GM18867 (cell line): ENCODE results near the gene RSL1D1.
"Not testable (repeated sequence)": the region's sequence is repeated elsewhere in the genome, so short reads cannot be mapped to it uniquely, and the experiment has no call there.

Source experiments
- ATAC-seq: cut with Tn5 transposase; IDR thresholded peaks from one replicate; pipeline ENCODE4 v1.9.1; 2021; ENCODE audit warnings: mild to moderate bottlenecking, moderate library complexity; ENCODE audit not compliant: unreplicated experiment

RSL1D1 gene

GRCh38 chr16:11844499-11844898 lies 6.8 kb downstream of the RSL1D1 start:
- ATAC-seq, result no peak

- ATAC-seq, result no peak
These were observed 7.5 kb downstream of the RSL1D1 start for GRCh38 chr16:11843861-11844260.

- no peak for ATAC-seq
These were observed 8.1 kb downstream of the RSL1D1 start for GRCh38 chr16:11843206-11843605.

DNA sequence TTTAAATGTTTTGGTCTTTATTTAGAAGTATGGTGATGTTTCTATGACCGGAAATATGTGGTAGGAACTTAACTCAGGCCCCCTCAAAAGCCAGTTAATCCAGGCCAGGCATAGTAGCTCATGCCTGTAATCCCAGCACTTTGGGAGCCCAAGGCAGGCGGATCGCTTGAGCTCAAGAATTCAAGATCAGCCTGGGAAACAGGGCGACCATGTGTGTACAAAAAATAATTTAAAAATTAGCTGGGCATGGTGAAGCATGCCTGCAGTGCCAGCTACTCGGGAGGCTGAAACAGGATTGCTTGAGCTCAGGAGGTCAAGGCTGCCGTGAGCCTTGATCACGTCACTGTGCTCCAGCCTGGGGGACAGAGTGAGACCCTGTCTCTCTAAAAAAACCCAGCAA lies 10.3 kb downstream of the RSL1D1 start:
- ATAC-seq, result no peak

- ATAC-seq, result no peak
These were observed 14.6 kb downstream of the RSL1D1 start for GRCh38 chr16:11836650-11837244.

- ATAC-seq, result no peak
These were observed 15.3 kb downstream of the RSL1D1 start for GRCh38 chr16:11835891-11836649.

DNA sequence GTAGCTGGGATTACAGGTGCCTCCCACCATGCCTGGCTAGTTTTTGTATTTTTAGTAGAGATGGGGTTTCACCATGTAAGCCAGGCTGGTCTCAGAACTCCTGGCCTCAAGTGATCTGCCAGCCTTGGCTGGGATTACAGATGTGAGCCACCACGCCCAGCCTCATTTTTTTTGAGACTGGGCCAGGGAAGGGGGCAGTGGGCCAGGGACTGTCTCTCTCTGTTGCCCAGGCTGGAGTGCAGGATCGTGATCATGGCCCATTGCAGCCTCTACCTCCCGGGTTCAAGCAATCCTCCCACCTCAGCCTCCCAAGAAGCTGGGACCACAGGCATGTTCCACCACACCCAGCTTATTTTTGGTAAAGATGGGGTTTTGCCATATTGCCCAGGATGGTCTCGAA lies 16.0 kb downstream of the RSL1D1 start:
- no peak for ATAC-seq

- no peak for ATAC-seq
These were observed 17.2 kb downstream of the RSL1D1 start for GRCh38 chr16:11833951-11834695.

DNA sequence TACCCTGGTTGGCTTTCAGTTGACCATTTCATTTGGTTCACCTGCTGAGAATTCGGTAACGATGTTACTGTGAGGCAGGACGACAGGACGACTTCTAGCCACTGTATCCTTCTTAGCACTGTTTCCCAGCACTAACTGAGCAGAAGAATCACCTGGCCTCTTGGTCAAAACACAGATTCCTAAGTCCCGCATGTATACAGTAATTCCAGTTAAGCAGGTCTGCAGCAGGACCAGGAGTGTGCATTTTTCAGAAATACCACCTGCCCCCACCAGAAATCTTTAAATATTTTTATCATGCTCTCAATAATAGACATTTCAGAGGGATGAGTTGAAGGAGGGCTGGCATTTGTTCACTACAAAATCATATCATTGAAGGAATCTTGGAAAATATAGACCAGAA lies 22.6 kb downstream of the RSL1D1 start:
- ATAC-seq, result no peak

DNA sequence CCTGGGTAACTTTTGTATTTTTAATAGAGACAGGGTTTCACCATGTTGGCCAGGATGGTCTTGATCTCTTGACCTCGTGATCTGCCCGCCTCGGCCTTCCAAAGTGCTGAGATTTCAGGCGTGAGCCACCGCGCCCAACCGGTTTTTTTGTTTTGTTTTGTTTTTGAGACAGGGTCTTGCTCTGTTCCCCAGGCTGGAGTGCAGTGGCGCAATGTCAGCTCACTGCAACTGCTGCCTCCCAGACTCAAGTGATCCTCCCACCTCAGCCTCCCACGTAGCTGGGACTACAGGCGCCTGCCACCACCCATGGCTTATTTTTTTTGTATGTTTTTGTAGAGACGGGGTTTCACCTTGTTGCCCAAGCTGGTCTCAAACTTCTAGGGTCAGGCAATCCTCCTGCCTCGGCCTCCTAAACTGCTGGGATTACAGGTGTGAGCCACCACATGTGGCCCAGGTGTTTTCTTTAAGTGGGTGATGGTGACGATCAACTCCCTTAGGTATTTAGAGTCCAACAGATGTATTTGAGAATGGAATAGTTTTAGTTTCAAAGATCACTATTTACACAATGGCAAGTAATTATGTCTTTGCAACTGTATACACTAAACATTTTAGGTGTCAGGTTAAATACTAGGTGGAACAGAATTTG lies 25.7 kb downstream of the RSL1D1 start:
- ATAC-seq, result not testable (repeated sequence)

DNA sequence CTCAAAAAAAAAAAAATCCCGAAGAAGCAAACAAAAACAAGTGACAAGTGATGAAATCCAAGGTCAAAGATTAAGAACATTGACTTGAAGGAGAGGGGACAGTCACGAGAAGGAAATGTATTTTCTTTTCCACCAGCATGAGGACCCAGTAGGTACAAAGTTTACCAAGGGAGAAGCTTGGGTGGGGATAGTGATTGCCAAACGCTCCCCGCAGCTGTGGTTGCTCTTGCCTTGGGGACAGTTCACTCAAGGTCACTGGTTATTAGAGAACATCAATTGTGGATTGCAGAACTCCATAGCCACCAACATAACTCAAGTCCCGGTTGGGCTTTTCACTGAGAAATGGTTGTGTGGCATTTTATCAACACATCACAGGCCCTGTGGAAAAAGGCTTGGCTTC lies 27.0 kb downstream of the RSL1D1 start:
- no peak for ATAC-seq

DNA sequence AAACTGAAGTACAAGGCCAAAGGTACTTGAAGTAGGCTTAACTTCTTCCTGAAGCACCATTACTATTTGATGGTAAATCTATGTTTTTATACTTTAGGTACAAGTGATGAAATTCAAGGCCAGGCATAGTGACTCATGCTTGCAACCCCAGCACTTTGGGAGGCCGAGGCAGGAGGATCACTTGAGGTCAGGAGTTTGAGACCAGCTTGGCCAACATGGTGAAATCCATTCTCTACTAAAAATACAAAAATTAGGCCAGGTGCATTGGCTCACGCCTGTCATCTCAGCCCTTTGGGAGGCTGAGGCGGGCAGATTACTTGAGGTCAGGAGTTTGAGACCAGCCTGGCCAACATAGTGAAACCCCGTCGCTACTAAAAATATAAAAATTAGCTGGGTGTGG lies 27.7 kb downstream of the RSL1D1 start:
- not testable (repeated sequence) for ATAC-seq

DNA sequence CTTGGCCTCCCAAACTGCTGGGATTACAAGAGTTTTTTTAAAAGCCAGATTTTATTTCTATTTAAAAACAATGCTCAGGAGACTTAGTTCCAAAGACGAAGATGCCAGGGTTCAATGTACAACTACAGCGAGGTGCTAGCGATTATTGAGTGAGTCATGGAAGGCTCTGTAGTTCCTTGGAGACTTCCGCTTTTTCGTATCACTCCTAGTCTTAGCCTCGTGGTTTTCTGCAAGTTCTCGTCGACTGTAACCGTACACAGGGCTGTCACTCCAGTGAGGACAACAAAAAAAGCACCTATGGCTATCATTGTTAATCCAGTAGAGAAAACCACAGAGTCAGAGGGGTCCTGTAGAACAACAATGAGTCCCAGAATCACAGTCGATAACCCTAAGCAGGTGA lies 31.5 kb downstream of the RSL1D1 start:
- ATAC-seq, result no peak

DNA sequence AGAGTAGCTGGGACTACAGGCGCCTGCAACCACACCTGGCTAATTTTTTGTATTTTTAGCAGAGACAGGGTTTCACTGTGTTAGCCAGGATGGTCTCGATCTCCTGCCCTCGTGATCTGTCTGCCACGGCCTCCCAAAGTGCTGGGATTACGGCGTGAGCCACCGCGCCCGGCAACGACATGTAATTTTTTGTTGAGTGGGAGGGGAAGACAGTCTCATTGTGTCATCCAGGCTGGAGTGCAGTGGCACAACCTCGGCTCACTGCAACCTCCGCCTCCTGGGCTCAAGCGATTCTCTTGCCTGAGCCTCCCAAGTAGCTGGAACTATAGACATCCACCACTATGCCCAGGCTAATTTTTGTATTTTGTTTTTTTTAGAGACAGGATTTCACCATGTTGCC lies 32.4 kb downstream of the RSL1D1 start:
- ATAC-seq, result not testable (repeated sequence)

- no peak for ATAC-seq
These were observed 35.2 kb downstream of the RSL1D1 start for GRCh38 chr16:11816123-11816522.

GRCh38 chr16:11814800-11815199 lies 36.5 kb downstream of the RSL1D1 start:
- ATAC-seq, result not testable (repeated sequence)

DNA sequence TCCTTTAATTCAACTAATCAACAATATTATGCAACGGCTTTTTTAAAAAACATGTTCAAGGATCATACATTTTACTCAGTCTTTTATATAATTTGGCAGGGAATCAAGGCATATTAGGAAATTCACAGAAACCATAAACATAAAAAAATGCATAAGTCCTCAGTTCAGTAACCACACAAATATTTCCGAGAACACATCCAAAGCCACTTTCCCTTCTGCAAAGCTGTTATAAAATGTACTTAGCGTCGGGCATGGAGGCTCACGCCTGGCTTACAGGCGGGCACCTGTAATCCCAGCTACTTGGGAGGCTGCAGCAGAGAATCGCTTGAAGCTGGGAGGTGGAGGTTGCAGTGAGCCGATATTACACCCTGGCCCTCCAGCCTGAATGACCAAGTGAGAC lies 44.6 kb downstream of the RSL1D1 start:
- no peak for ATAC-seq

DNA sequence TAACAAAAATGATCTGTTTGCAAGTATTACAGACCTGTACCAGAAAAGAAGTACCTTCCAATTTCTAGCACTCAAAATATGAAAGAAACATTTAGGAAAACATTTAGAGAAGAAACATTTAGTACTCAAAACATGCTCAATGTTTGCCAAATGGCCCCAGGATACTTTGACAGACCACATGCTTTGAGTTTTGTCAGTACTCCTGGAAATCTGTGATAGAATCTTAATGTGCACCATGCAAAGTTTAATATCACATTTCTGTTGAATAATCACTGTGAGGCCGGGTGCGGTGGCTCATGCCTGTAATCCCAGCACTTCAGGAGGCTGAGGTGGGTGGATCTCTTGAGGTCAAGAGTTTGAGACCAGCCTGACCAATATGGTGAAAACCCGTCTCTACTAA lies 45.8 kb downstream of the RSL1D1 start:
- no peak for ATAC-seq

- no peak for ATAC-seq
These were observed 49.8 kb downstream of the RSL1D1 start for GRCh38 chr16:11801481-11802021.

DNA sequence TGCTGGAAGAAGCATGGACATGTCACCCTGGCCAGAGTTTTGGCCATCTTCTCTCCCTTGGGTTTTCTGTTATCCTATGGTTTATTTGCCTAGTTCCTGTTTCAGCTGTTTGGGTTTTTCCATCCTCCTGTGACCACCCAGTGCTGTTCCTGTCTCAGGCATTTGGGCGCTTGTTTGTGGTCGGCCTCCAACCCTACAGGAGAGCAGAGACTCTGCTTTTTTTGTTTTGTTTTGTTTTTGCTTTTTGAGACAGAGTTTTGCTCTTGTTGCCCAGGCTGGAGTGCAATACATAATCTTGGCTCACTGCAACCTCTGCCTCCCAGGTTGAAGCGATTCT lies 51.0 kb downstream of the RSL1D1 start:
- ATAC-seq, result no peak
